Astrocyte of the spinal cord (primary cell): Measurements from ENCODE around the gene FFAR2.

Experiments
- DNase-seq: peaks from one replicate; pipeline ENCODE4 v3.0.0; 2011; ENCODE audit warnings: low read depth, low spot score
- H3K4me3 ChIP-seq: 2 replicates; pipeline ENCODE4 v1.5.1; 2011; ENCODE audit warnings: low read depth, mild to moderate bottlenecking, low read length, moderate library complexity
- CTCF ChIP-seq: IDR thresholded peaks from 2 replicates; pipeline ENCODE4 v1.5.1; 2012; ENCODE audit warnings: low read depth, mild to moderate bottlenecking, low read length, inconsistent platforms
- in situ Hi-C: cut with HindIII; loops from 2 replicates; pipeline ENCODE4 v1.10.0; 2017; ENCODE audit warnings: low sequenced_read_pairs

The FFAR2 gene

GRCh38 chr19:35454663-35455062 lies 6.6 kb downstream of the FFAR2 start:
- DNase-seq, result no peak
- in situ Hi-C loops, result no loop called here
- TF ChIP-seq CTCF, result no peak

GRCh38 chr19:35455616-35456201 lies 7.7 kb downstream of the FFAR2 start:
- DNase-seq, result no peak
- H3K4me3 ChIP-seq, result no peak overlapping the region
- in situ Hi-C loops, result no loop called here
- TF ChIP-seq CTCF, result no peak

More at GRCh38 chr19:35454663-35455062, 6.6 kb downstream of the FFAR2 start:
- H3K4me3 ChIP-seq, result no peak overlapping the region

GRCh38 chr19:35457173-35457572 lies 9.1 kb downstream of the FFAR2 start:
- no peak for TF ChIP-seq CTCF
- DNase-seq, result no peak
- in situ Hi-C loops, result no loop called here
- H3K4me3 ChIP-seq, result no peak overlapping the region

- no peak for TF ChIP-seq CTCF
- no peak overlapping the region for H3K4me3 ChIP-seq
- in situ Hi-C loops, result no loop called here
- no peak for DNase-seq
These were observed 10.1 kb downstream of the FFAR2 start for GRCh38 chr19:35458192-35458591.

GRCh38 chr19:35458731-35459391 lies 10.8 kb downstream of the FFAR2 start:
- in situ Hi-C loops, result no loop called here
- TF ChIP-seq CTCF, result no peak
- H3K4me3 ChIP-seq, result no peak overlapping the region
- DNase-seq, result no peak

- no peak for TF ChIP-seq CTCF
- DNase-seq, result no peak
- in situ Hi-C loops, result no loop called here
- H3K4me3 ChIP-seq, result no peak overlapping the region
These were observed 11.5 kb downstream of the FFAR2 start for GRCh38 chr19:35459414-35460082.
